Stomach smooth muscle (tissue), 2 donors: Measurements from ENCODE around the gene COL27A1.

ENCODE experiments used
- H3K27ac ChIP-seq: one replicate; pipeline ENCODE4 v1.7.0; 2013; ENCODE audit warnings: mild to moderate bottlenecking, low read length, inconsistent platforms
- H3K27me3 ChIP-seq, 2 donors: one replicate each; pipeline ENCODE4 v1.7.0; 2013; ENCODE audit warnings: low read length in 2 of 2; ENCODE audit not compliant: insufficient read depth in 2 of 2, control insufficient read depth in 1 of 2
- H3K36me3 ChIP-seq, 2 donors: one replicate each; pipeline ENCODE4 v1.7.0; 2013; ENCODE audit warnings: low read length in 2 of 2; ENCODE audit not compliant: control insufficient read depth in 2 of 2, insufficient read depth in 2 of 2
- H3K4me1 ChIP-seq: one replicate; pipeline ENCODE4 v1.7.0; 2013; ENCODE audit warnings: low read length; ENCODE audit not compliant: control insufficient read depth, insufficient read depth
- H3K4me3 ChIP-seq, 2 donors: one replicate each; pipeline ENCODE4 v1.7.0; 2013; ENCODE audit warnings: low read length in 2 of 2
- H3K9ac ChIP-seq, 2 donors: one replicate each; pipeline ENCODE4 v1.7.0; 2013; ENCODE audit warnings: low read length in 2 of 2, mild to moderate bottlenecking in 1 of 2
- H3K9me3 ChIP-seq, 2 donors: one replicate each; pipeline ENCODE4 v1.7.0; 2013; ENCODE audit warnings: low read length in 2 of 2; ENCODE audit not compliant: control insufficient read depth in 2 of 2
- donor health status: healthy.
- donor health status: Pancreatic carcinoma.

The COL27A1 gene

DNA sequence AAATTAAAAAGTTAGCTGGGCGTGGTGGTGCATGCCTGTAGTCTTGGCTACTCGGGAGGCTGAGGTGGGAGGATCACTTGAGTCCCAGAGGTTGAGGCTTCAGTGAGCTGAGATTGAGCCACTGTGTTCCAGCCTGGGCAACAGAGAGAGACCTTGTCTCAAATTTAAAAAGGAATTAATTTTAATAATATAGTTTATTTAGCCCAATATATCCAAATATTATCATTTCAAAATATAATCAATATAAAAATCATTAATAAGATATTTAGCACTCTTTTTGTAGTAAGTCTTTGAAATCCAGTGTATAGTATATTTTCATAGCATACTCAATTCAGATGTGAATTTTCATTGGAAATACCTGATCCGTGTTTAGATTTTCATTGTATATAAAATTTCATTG lies 124.4 kb downstream of the COL27A1 start:
- no peaks in the 10 kb centered on the region for H3K27me3 ChIP-seq
- no peaks in the 10 kb centered on the region for H3K4me1 ChIP-seq
- H3K4me3 ChIP-seq = no peak overlapping the region
- H3K27ac ChIP-seq = no peak overlapping the region
- H3K9me3 ChIP-seq = no peaks in the 10 kb centered on the region
- no peak overlapping the region for H3K9ac ChIP-seq
- peaks cover 0 to 2% of the 10 kb centered on the region in 2 donors for H3K36me3 ChIP-seq

DNA sequence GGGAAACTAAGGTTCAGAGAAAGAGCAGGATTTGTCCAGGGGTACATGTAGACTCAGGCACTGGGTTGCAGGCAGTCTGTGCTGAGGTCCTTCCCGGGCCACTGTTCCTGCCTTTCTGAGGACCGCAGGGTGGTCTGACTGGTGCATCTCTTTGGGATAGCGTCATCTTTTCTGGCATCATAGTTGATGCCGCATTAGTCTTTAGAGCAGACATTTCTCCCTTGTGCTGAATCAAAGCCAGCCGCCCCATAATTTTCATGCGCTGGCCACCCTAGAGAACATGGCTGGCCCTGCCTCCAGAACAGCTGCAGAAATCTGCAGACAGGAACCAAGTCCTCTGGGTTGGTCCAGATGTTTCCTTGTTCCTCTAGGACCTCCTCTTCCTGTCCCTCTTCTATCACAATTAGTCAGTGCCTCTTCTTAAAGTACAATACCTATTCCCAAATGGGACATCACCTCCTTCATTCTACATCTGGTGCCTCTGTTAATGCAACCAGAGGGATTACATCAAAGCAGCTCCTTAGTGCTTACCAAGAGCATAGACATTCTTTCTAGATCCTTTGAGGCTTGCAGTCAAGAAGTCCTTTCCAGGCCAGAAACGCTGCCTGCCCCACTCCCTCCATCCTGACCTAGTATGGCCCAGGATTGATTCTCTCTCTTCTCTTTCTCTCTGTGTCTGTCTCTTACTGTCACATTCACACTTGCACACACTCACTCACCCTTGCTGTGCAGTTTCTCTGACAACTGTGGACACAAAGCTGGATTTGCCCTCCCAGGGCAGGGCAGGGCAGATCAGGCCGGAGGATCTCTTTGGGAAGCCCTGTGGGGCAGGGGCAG lies 125.5 kb downstream of the COL27A1 start:
- Histone ChIP-seq H3K36me3 (peaks cover 0 to 2% of the 10 kb centered on the region in 2 donors), H3K27ac (no peak overlapping the region), H3K4me1 (peaks cover 3% of the 10 kb centered on the region)

DNA sequence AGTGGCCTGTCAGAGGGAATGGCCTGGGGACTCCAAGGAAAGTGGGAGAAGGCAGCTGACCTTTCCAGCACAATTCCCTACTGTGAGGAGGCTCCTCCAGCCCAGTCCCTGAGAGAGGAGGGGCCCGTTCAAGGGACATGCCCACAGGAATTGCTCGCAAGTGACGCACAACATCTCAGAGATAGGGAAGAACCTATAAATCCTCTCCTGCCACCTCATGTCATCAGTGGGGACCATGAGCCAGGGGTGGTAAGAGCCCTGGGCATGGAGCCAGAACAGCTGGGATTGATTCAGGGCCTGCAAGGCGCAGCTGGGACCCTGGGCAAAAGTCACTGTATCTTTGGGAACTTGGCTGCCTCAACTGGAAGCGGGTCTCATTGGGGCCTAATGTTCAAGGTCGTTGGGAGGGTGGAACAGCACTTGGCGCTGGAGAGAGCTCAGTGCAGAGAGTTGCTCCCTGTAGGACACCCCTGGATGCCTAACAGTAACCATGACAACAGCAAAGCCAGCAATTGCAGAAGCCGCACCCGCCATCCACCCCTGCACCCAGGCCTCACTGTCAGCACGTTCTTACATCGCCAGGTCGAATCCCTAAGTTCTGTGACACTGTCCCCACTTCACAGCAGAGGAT lies 126.3 kb downstream of the COL27A1 start:
- H3K27ac ChIP-seq = no peak overlapping the region
- H3K36me3 ChIP-seq = peaks cover 0 to 2% of the 10 kb centered on the region in 2 donors
- H3K4me1 ChIP-seq = peaks cover 3% of the 10 kb centered on the region
- no peaks in the 10 kb centered on the region for H3K9me3 ChIP-seq
- no peak overlapping the region for H3K9ac ChIP-seq
- no peak overlapping the region for H3K4me3 ChIP-seq
- no peaks in the 10 kb centered on the region for H3K27me3 ChIP-seq

More for the DNA sequence above, 125.5 kb downstream of the COL27A1 start:
- no peak overlapping the region for H3K4me3 ChIP-seq
- no peaks in the 10 kb centered on the region for H3K9me3 ChIP-seq
- H3K9ac ChIP-seq = no peak overlapping the region
- no peaks in the 10 kb centered on the region for H3K27me3 ChIP-seq

DNA sequence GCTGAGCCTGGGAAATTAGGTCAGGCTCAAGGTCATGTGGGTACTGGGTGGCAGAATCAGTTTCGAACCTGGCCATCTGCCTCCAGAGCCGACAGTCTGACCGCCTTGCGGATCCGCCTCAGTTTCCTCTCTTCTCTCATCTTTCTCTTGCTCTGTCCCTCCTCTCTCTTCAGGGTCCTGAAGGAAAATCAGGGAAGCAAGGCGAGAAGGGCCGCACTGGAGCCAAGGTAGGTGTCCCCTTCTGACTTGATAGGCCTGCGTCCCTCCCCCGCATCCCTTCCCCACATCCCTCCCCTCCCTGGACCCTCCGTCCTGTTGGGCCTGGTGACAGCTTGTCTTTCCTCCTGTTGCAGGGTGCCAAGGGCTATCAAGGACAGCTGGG lies 126.8 kb downstream of the COL27A1 start:
- Histone ChIP-seq H3K4me3 (no peak overlapping the region), H3K27me3 (no peaks in the 10 kb centered on the region), H3K4me1 (peaks cover 3% of the 10 kb centered on the region), H3K9me3 (no peaks in the 10 kb centered on the region), H3K36me3 (no peaks in the 10 kb centered on the region), H3K9ac (no peak overlapping the region), H3K27ac (no peak overlapping the region)

DNA sequence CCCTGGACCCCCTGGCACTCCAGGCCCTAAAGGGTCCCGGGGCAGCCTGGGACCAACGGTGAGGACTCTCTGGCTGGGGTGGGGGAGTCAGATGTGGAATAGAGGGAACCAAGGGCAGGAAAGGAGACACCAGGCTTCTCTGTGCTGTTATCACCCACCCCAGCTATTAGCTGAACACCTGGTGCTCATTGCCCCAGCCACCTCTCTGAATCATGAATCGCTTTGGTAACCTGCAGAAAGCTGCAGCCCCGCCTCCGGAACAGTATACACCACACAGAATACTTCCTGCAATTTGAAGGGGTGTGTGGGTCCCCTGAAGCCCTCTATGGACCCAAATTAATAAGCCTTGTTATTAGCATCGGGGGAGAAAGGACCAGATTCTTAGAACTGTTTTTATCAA lies 127.2 kb downstream of the COL27A1 start:
- Histone ChIP-seq H3K9me3 (no peaks in the 10 kb centered on the region), H3K36me3 (no peaks in the 10 kb centered on the region), H3K27ac (no peak overlapping the region), H3K27me3 (no peaks in the 10 kb centered on the region), H3K4me1 (peaks cover 3% of the 10 kb centered on the region), H3K4me3 (no peak overlapping the region), H3K9ac (no peak overlapping the region)

DNA sequence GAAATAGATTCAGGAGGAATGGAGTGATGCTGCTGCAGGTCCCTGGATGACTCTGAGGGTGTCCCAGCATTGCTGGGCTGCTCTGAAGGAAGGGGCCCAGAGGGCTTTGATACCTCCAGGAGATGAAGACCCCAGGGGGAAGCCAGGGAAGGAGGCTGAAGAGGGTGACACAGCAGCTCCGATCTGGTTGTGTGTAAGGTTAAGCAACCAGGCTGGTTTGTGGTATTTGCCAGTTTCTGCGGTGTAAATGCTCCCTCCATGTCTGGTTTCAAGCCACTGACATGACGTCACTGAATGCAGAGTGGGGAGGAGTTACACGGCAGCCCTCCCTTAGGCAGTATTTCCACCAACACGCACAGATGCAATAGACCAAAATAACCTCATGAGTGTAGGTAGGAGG lies 127.6 kb downstream of the COL27A1 start:
- no peaks in the 10 kb centered on the region for H3K9me3 ChIP-seq
- no peak overlapping the region for H3K9ac ChIP-seq
- no peaks in the 10 kb centered on the region for H3K27me3 ChIP-seq
- H3K4me3 ChIP-seq = no peak overlapping the region
- H3K36me3 ChIP-seq = no peaks in the 10 kb centered on the region
- H3K27ac ChIP-seq = no peak overlapping the region
- peaks cover 8% of the 10 kb centered on the region for H3K4me1 ChIP-seq

DNA sequence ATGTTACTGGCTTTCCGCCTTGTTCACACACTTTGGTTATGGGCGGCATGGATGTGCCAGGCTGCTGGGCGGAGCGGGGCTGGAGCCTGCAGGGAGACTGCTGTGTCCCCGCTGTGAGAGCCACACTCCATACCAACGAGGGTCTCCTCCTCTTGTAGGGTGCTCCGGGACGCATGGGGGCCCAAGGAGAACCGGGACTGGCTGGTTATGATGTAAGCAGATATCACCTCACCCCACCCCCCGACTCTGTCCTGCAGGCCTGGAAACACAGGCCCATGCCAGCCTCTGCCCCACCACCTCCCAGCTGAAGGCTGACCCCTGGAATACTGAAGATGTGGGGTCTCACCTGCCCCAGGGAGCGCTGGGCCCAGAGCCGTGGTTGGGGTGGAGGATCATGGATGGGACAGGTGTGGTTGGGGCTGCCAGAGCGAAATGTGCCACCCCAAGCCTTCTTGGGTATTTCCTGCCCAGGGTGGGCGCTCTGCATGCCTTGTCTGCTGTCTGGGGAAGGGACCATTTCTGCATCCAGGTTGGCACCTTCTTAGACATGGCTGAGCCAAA lies 128.3 kb downstream of the COL27A1 start:
- H3K9me3 ChIP-seq = no peaks in the 10 kb centered on the region
- H3K27ac ChIP-seq = no peak overlapping the region
- no peaks in the 10 kb centered on the region for H3K36me3 ChIP-seq
- peaks cover 15% of the 10 kb centered on the region for H3K4me1 ChIP-seq
- no peak overlapping the region for H3K4me3 ChIP-seq
- no peaks in the 10 kb centered on the region for H3K27me3 ChIP-seq
- no peak overlapping the region for H3K9ac ChIP-seq

DNA sequence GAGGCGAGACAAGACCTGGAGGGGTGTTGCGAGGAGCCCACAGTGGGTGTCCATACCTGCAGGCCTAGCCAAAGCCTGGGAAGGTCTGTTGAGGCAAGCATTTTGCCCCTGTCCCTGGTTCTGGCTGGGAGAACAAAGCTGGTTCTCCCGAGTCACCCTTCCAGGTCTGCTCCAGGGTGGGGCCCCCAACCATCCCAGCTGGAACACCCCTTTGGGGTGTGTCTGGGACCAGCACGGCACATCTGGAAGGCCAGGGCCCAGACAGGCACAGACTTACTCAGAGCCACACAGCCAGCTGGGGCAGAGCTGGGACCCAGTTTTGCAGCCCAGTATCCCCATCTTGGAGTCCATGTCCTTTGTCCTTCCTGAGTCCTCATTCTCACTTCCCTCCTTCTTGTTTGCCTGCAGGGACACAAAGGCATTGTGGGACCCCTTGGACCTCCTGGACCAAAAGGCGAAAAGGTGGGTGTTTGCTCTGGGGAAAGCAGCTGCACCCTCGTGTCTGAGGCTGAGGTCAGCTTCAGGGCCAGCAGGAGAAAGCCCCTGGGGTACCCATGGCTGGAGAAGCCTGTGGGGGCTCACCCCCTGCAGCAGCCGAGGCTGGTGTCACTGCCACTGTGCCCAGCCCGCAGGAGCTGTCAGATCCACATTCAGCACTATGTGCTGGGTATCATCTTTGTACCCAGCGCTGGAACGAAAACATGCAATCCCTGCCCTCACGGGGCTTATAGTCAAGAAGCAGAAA lies 129.2 kb downstream of the COL27A1 start:
- Histone ChIP-seq H3K36me3 (no peaks in the 10 kb centered on the region), H3K9me3 (no peaks in the 10 kb centered on the region), H3K4me1 (peaks cover 15% of the 10 kb centered on the region), H3K9ac (no peak overlapping the region), H3K27ac (no peak overlapping the region), H3K27me3 (no peaks in the 10 kb centered on the region), H3K4me3 (no peak overlapping the region)

DNA sequence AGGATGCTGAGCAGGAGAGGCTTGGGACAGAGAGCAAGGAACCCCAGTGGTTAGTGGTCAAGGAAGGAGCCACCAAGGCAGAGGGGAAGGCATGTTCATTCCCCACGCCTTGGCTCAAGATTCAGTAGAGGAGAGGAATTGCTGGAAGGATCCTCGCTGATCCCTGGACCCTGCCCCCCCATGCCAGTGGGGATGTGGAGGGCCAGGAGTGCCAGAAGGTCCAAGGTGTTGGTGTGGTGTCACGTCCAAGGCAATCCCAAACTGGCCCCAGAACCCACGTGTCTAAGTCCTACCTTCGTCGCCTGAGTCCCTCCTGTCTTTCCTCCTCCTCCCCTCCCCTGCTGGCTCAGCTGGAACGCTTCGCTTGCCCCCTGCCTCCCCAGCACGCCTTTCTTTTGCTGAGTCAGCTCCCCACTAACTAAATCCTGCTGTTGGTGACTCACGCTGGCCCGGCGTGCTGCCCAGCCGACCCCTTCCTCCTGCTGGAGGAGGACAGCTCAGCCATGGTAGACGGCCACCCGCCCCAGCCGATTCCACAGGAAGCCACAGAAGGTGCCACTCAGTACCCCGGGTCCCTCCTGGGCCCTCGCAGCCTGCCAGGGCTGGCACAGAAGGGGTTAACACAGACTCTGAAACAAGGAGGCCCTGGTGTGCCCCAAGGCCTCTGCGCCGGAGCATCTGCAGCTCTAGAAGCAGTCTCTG lies 130.0 kb downstream of the COL27A1 start:
- no peaks in the 10 kb centered on the region for H3K9me3 ChIP-seq
- no peaks in the 10 kb centered on the region for H3K27me3 ChIP-seq
- H3K4me1 ChIP-seq = peaks cover 15% of the 10 kb centered on the region
- H3K4me3 ChIP-seq = no peak overlapping the region
- no peak overlapping the region for H3K27ac ChIP-seq
- H3K9ac ChIP-seq = no peak overlapping the region
- H3K36me3 ChIP-seq = no peaks in the 10 kb centered on the region

DNA sequence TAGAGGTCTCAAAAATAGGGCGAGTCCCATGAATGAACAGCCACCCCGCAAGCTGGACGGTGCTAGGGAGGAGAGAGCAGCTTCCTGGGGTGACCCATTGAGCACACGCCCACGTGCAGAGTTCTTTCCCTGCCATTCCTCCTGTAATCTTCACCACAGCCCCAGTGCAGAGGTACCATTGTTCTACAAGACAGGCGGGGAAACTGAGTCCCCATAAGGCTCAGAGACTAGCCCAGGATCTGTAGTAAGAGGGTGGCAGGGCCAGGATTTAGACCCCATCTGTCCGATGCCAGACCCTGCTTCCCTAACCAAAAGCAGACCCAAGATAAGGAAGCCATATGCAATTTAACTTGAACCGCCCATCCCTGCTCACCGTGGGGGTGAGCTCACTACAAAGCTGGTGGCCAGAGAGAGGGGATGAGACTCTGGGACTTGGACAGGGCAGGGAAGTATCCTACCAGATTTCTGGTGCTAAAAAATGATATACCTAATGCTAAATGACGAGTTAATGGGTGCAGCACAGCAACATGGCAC lies 130.9 kb downstream of the COL27A1 start:
- Histone ChIP-seq H3K36me3 (no peaks in the 10 kb centered on the region), H3K27ac (no peak overlapping the region), H3K9ac (no peak overlapping the region), H3K27me3 (no peaks in the 10 kb centered on the region), H3K4me1 (peaks cover 15% of the 10 kb centered on the region), H3K9me3 (no peaks in the 10 kb centered on the region), H3K4me3 (no peak overlapping the region)
